Measurements from ENCODE around the gene SLC37A2.

- no peak for TF ChIP-seq CTCF (IDR thresholded peaks at IDR 0.05; ENCODE audit: poor library complexity)
- no peak for TF ChIP-seq EZH2phosphoT487 (IDR thresholded peaks at IDR 0.05; ENCODE audit: low read depth, severe bottlenecking, unreplicated experiment)
These were observed 22.4 kb downstream of the SLC37A2 start for GRCh38 chr11:125085301-125086081.
